Adrenal gland (tissue), 12 donors: Measurements from ENCODE around the gene PIK3C2G. TPM values are rescaled to one million over a fixed set of nuclear protein-coding genes. Genes with fewer than 3 reads are reported as not detected.

Source experiments
- DNase-seq, 7 donors: peaks; one replicate each; pipeline ENCODE4 v3.0.0-alpha.2; 2019 to 2020
- H3K27ac ChIP-seq, 5 donors: fragments of 200-600 bp; sonication (generic) in 4 of 5; 1 replicate in 3 of 5; 2 replicates in 2 of 5; pipeline versions ENCODE4 v1.5.1 to v1.8.0; 2016 to 2020; ENCODE audit warnings: mild to moderate bottlenecking in 1 of 5
- H3K27me3 ChIP-seq: fragments of 200-600 bp; 2 replicates; pipeline ENCODE4 v1.8.0; 2021
- H3K36me3 ChIP-seq, 2 donors: fragments of 200-600 bp; replicated peaks in 1 of 2; 1 replicate in 1 of 2; 2 replicates in 1 of 2; pipeline versions ENCODE4 v1.5.1 to v1.8.0; 2018 to 2022
- H3K4me1 ChIP-seq, 2 donors: fragments of 200-600 bp; replicated peaks in 1 of 2; 1 replicate in 1 of 2; 2 replicates in 1 of 2; pipeline versions ENCODE4 v1.5.1 to v1.8.0; 2018 to 2021
- H3K4me3 ChIP-seq, 4 donors: fragments of 200-600 bp; sonication (generic) in 3 of 4; one replicate each; pipeline ENCODE4 v1.5.1; 2016 to 2018
- H3K9me3 ChIP-seq, 3 donors: fragments of 200-600 bp; sonication (generic) in 1 of 3; replicated peaks in 1 of 3; 1 replicate in 2 of 3; 2 replicates in 1 of 3; pipeline versions ENCODE4 v1.5.1 to v1.8.0; 2016 to 2021
- CTCF ChIP-seq, 6 experiments: fragments of 450-650 bp in 4 of 6; fragments of 200-600 bp in 2 of 6; sonication (generic) in 1 of 6; IDR thresholded peaks; 1 replicate in 5 of 6; 2 replicates in 1 of 6; pipeline versions ENCODE4 v1.5.1 to v1.8.0; 2016 to 2021; ENCODE audit warnings: antibody characterized with exemption in 6 of 6, mild to moderate bottlenecking in 2 of 6, moderate library complexity in 1 of 6
- POLR2A ChIP-seq, 2 donors: fragments of 450-650 bp; IDR thresholded peaks; one replicate each; pipeline ENCODE4 v1.6.1; 2017; ENCODE audit warnings: antibody characterized with exemption in 2 of 2, mild to moderate bottlenecking in 2 of 2, moderate library complexity in 1 of 2
- WGBS, 4 donors: extraction: QIAGEN DNeasy Blood & Tissue Kit in 2 of 4; methylation state at CpG; one replicate each; pipeline versions ENCODE4 v1.1.5 to v1.1.7; 2013 to 2017; 5-methylcytosine and 5-hydroxymethylcytosine counted together
- intact Hi-C, 2 donors: fragments of 100-400 bp; cut with DNase I; formaldehyde crosslinking; loops; one replicate each; pipeline versions ENCODE4 v1.14.1 to v1.15.0; 2022 to 2023
- polyA plus RNA-seq, 3 donors: library from polyadenylated mRNA; stranded (reverse); fragments of 200-250 nt in 2 of 3; fragments of 350-450 nt in 1 of 3; fragmentation: Illumina TruSeq in 1 of 3; extraction: RNeasy Lipid Tissue Mini Kit (QIAGEN cat#74804) in 1 of 3; gene quantifications; one replicate each; pipeline ENCODE4 v1.2.3, GENCODE V29; 2013 to 2014
- total RNA-seq, 9 donors: library from RNA; depleted of rRNA in 4 of 9; stranded (reverse); fragments of >200 nt in 4 of 9; fragments of 120-200 nt in 1 of 9; fragmentation: NEBNext Ultra II Directional in 1 of 9; extraction: Animal tissue kit (Norgen Biotek cat#: 25700) in 1 of 9; gene quantifications; one replicate each; pipeline versions ENCODE4 v1.1.0 to v1.2.4, GENCODE V29; 2013 to 2023
- donor health status: healthy with polysubstance abuse.
- donor health status: Bipolar disorder and iron deficiency.
- donor health status: DM: yes; HTN: yes; CAD: no.
- donor health status: DM: no; HTN: no; CAD: no.
- donor health status: DM: no; HTN: no; CAD: no.
- donor health status: DM: yes; HTN: yes; CAD: no.

Gene PIK3C2G
- total and polyA plus RNA-seq, 12 donors: 0.11 to 1.3 (median 0.54) TPM

GRCh38 chr12:18576104-18576626 lies 314.8 kb downstream of the PIK3C2G start:
- Histone ChIP-seq H3K4me1 (no peaks in the 10 kb centered on the region), H3K36me3 (no peaks in the 10 kb centered on the region), H3K9me3 (peaks cover 0 to 5% (median 0%) of the 10 kb centered on the region in 3 donors), H3K4me3 (no peak overlapping the region), H3K27me3 (no peaks in the 10 kb centered on the region), H3K27ac (no peak overlapping the region)
- no peak for TF ChIP-seq CTCF (IDR thresholded peaks at IDR 0.05)
- TF ChIP-seq POLR2A (IDR thresholded peaks at IDR 0.05): no peak
- DNase-seq: peak in 2 of 7 donors; percentile 20 to 64
- intact Hi-C loops: no loop called here
- WGBS, 4 donors: 32 to 52% (median 41%) methylated on average over 1 of the region's 1 CpG

- DNase-seq: no peak
- Histone ChIP-seq H3K27me3 (no peaks in the 10 kb centered on the region), H3K4me3 (no peak overlapping the region), H3K4me1 (no peaks in the 10 kb centered on the region), H3K9me3 (peaks cover 0 to 5% (median 0%) of the 10 kb centered on the region in 3 donors), H3K36me3 (no peaks in the 10 kb centered on the region), H3K27ac (no peak overlapping the region)
- 25 to 80% (median 71%) methylated on average over 1 of the region's 1 CpG for WGBS, 4 donors
- TF ChIP-seq POLR2A (IDR thresholded peaks at IDR 0.05): no peak
- TF ChIP-seq CTCF (IDR thresholded peaks at IDR 0.05): no peak
- intact Hi-C loops: no loop called here
Measured at GRCh38 chr12:18576648-18577047, 315.3 kb downstream of the PIK3C2G start.

GRCh38 chr12:18578191-18578590 lies 316.9 kb downstream of the PIK3C2G start:
- Histone ChIP-seq H3K27me3 (no peaks in the 10 kb centered on the region), H3K4me3 (no peak overlapping the region), H3K4me1 (no peaks in the 10 kb centered on the region), H3K27ac (no peak overlapping the region), H3K9me3 (no peaks in the 10 kb centered on the region), H3K36me3 (no peaks in the 10 kb centered on the region)
- intact Hi-C loops: no loop called here
- DNase-seq: no peak
- TF ChIP-seq CTCF (IDR thresholded peaks at IDR 0.05): no peak
- no peak for TF ChIP-seq POLR2A (IDR thresholded peaks at IDR 0.05)
- 53 to 77% (median 69%) methylated on average over 1 of the region's 1 CpG for WGBS, 4 donors

- no peak for TF ChIP-seq CTCF (IDR thresholded peaks at IDR 0.05)
- TF ChIP-seq POLR2A (IDR thresholded peaks at IDR 0.05): no peak
- WGBS, 4 donors: 70 to 79% (median 73%) methylated on average over 3 of the region's 3 CpGs
- Histone ChIP-seq H3K4me1 (no peaks in the 10 kb centered on the region), H3K4me3 (no peak overlapping the region), H3K27me3 (no peaks in the 10 kb centered on the region), H3K27ac (no peak overlapping the region), H3K9me3 (no peaks in the 10 kb centered on the region), H3K36me3 (no peaks in the 10 kb centered on the region)
- no peak for DNase-seq
- intact Hi-C loops: no loop called here
Measured at GRCh38 chr12:18580291-18580690, 319.0 kb downstream of the PIK3C2G start.
